HCT116 (cell line): ENCODE results near the gene ZNF630. TPM values are rescaled to one million over a fixed set of nuclear protein-coding genes. Genes with fewer than 3 reads are reported as not detected.

ENCODE experiments used
- ATAC-seq: fragments of 200-7000 bp; cut with Tn5 transposase; 2 replicates; pipeline ENCODE4 v1.9.1; 2020; ENCODE audit warnings: mild to moderate bottlenecking, moderate library complexity
- BruUV-seq: library from RNA; stranded (reverse); fragments of 400-500 nt; replicated peaks from 2 replicates; lab custom pipeline; 2021; lab: Mats Ljungman, UMichigan
- CTCF ChIA-PET: fragments of 300-600 bp; sonication (Branson Sonifier 250); formaldehyde crosslinking; loops from one replicate; lab custom pipeline; 2021; ENCODE audit warnings: antibody characterized with exemption; lab: Charles Lee
- POLR2A ChIA-PET: fragments of 300-600, 350-600 bp; sonication (Branson Sonifier 250); formaldehyde crosslinking; loops from one replicate; lab custom pipeline; 2021; ENCODE audit warnings: antibody characterized with exemption; lab: Charles Lee
- RAD21 ChIA-PET, 2 experiments: fragments of 300-600 bp; sonication (Branson Sonifier 250); formaldehyde crosslinking; loops; one replicate each; lab custom pipeline; 2023; ENCODE audit warnings: low total read pairs in 2 of 2; ENCODE audit not compliant: uncharacterized antibody in 2 of 2, unreplicated experiment in 2 of 2, low non-redundant PET in 1 of 2; lab: Charles Lee
- DNase-seq: peaks from one replicate; pipeline ENCODE4 v3.0.0-alpha.2; 2010; ENCODE audit warnings: low read depth, low spot score
- H2AFZ ChIP-seq: fragments of 200-600 bp; shearing (Covaris generic), sonication (generic); 2 replicates; pipeline ENCODE4 v1.6.1; 2017; ENCODE audit warnings: low read depth, mixed run types, mixed read lengths, antibody characterized with exemption, low read length; ENCODE audit not compliant: poor library complexity, severe bottlenecking
- H3K27ac ChIP-seq: 2 replicates; pipeline ENCODE4 v1.5.1; 2012; ENCODE audit warnings: low read depth, low read length
- H3K27me3 ChIP-seq: fragments of 200-600 bp; sonication (generic); 2 replicates; pipeline ENCODE4 v1.6.1; 2016; ENCODE audit warnings: mixed run types, low read length, mixed read lengths; ENCODE audit not compliant: insufficient read depth
- H3K36me3 ChIP-seq, 2 experiments: fragments of 200-500 bp in 1 of 2; fragments of 200-600 bp in 1 of 2; sonication (Bioruptor generic) in 1 of 2; sonication (generic) in 1 of 2; 2 replicates each; pipeline versions ENCODE4 v1.5.1 to v1.6.1; 2014 to 2016; ENCODE audit warnings: low read length in 2 of 2, inconsistent platforms in 1 of 2, mixed read lengths in 1 of 2, mixed run types in 1 of 2; ENCODE audit not compliant: insufficient read depth in 2 of 2, control insufficient read depth in 1 of 2
- H3K4me1 ChIP-seq, 2 experiments: fragments of 200-600 bp in 1 of 2; sonication (generic) in 1 of 2; 2 replicates each; pipeline versions ENCODE4 v1.5.1 to v1.6.1; 2012 to 2017; ENCODE audit warnings: low read length in 2 of 2, inconsistent platforms in 1 of 2, mild to moderate bottlenecking in 1 of 2, mixed read lengths in 1 of 2, mixed run types in 1 of 2, moderate library complexity in 1 of 2; ENCODE audit not compliant: insufficient read depth in 2 of 2, control insufficient read depth in 1 of 2
- H3K4me2 ChIP-seq: fragments of 200-600 bp; sonication (generic); 2 replicates; pipeline ENCODE4 v1.6.1; 2017; ENCODE audit warnings: mixed run types, low read length, mixed read lengths
- H3K4me3 ChIP-seq, 2 experiments: fragments of 200-600 bp in 1 of 2; sonication (generic) in 1 of 2; replicated peaks in 1 of 2; 2 replicates each; pipeline ENCODE4 v1.5.1; 2011 to 2016; ENCODE audit warnings: low read length in 2 of 2, control low read depth in 1 of 2, low read depth in 1 of 2, mild to moderate bottlenecking in 1 of 2, mixed read lengths in 1 of 2, mixed run types in 1 of 2
- H3K79me2 ChIP-seq: fragments of 200-600 bp; sonication (generic); 2 replicates; pipeline ENCODE4 v1.6.1; 2017; ENCODE audit warnings: mild to moderate bottlenecking, mixed run types, low read length, moderate library complexity, mixed read lengths; ENCODE audit not compliant: insufficient read depth
- H3K9ac ChIP-seq: fragments of 200-600 bp; sonication (generic); 2 replicates; pipeline ENCODE4 v1.6.1; 2016; ENCODE audit warnings: low read length, mixed read lengths
- H3K9me2 ChIP-seq: fragments of 200-600 bp; sonication (generic), shearing (Covaris generic); 2 replicates; pipeline ENCODE4 v1.6.1; 2017; ENCODE audit warnings: mixed run types, mild to moderate bottlenecking, moderate library complexity; ENCODE audit not compliant: insufficient read depth
- H3K9me3 ChIP-seq, 2 experiments: fragments of 200-500 bp in 1 of 2; fragments of 200-600 bp in 1 of 2; sonication (Bioruptor generic) in 1 of 2; sonication (generic) in 1 of 2; 2 replicates each; pipeline ENCODE4 v1.6.1; 2014 to 2017; ENCODE audit warnings: low read length in 2 of 2, mixed read lengths in 2 of 2, inconsistent platforms in 1 of 2, low read depth in 1 of 2, mild to moderate bottlenecking in 1 of 2, mixed run types in 1 of 2, moderate library complexity in 1 of 2; ENCODE audit not compliant: control insufficient read depth in 1 of 2, insufficient read depth in 1 of 2
- H4K20me1 ChIP-seq: fragments of 200-600 bp; sonication (generic), shearing (Covaris generic); 2 replicates; pipeline ENCODE4 v1.6.1; 2017; ENCODE audit warnings: mixed run types, mild to moderate bottlenecking, moderate library complexity; ENCODE audit not compliant: insufficient read depth
- ATF3 ChIP-seq: IDR thresholded peaks from 2 replicates; pipeline ENCODE4 v1.6.1; 2012
- CEBPB ChIP-seq: IDR thresholded peaks from 2 replicates; pipeline ENCODE4 v1.6.1; 2012; ENCODE audit warnings: low read depth
- EGR1 ChIP-seq: IDR thresholded peaks from 2 replicates; pipeline ENCODE4 v1.6.1; 2012; ENCODE audit warnings: low read depth
- FOSL1 ChIP-seq: IDR thresholded peaks from 2 replicates; pipeline ENCODE4 v1.6.1; 2012; ENCODE audit warnings: low read depth
- POLR2A ChIP-seq: IDR thresholded peaks from 2 replicates; pipeline ENCODE4 v1.7.0; 2011; ENCODE audit warnings: borderline replicate concordance; ENCODE audit not compliant: insufficient read depth, insufficient read length; ENCODE audit errors: extremely low read depth
- POLR2AphosphoS5 ChIP-seq: IDR thresholded peaks from 2 replicates; pipeline ENCODE4 v1.6.1; 2011; ENCODE audit warnings: mild to moderate bottlenecking, low read depth, low read length, moderate library complexity
- RAD21 ChIP-seq: IDR thresholded peaks from 2 replicates; pipeline ENCODE4 v1.6.1; 2012; ENCODE audit warnings: low read depth, mild to moderate bottlenecking
- ZBTB33 ChIP-seq: IDR thresholded peaks from 2 replicates; pipeline ENCODE4 v1.6.1; 2011; ENCODE audit warnings: mild to moderate bottlenecking, low read length, moderate library complexity; ENCODE audit not compliant: insufficient replicate concordance; ENCODE audit errors: extremely low read depth
- intact Hi-C: fragments of 100-400 bp; cut with micrococcal nuclease; formaldehyde crosslinking; loops from 2 replicates; pipeline ENCODE4 v1.10.0; 2022
- total RNA-seq: library from RNA; stranded (reverse); gene quantifications from one replicate; pipeline ENCODE4 v1.2.1, GENCODE V29; 2021; ENCODE audit not compliant: unreplicated experiment

The ZNF630 gene
- total RNA-seq, 1 experiment from 2014 or later: not detected

GRCh38 chrX:48058621-48059295 lies 12.7 kb downstream of the ZNF630 start:
- no peak overlapping the region for H3K9ac ChIP-seq
- H3K36me3 ChIP-seq: no peaks in the 10 kb centered on the region
- H2AFZ ChIP-seq: no peak overlapping the region
- ChIA-PET CTCF (no interaction called here), POLR2A (no interaction called here), RAD21 (no interaction called here)
- no peaks in the 10 kb centered on the region for H4K20me1 ChIP-seq
- intact Hi-C loops: no loop called here
- H3K27me3 ChIP-seq: no peaks in the 10 kb centered on the region
- no peaks in the 10 kb centered on the region for H3K9me2 ChIP-seq
- no peak for TF ChIP-seq RAD21
- TF ChIP-seq CEBPB: no peak
- no peak for TF ChIP-seq ZBTB33
- no peak for TF ChIP-seq POLR2A
- no peak for TF ChIP-seq ATF3
- TF ChIP-seq EGR1: no peak
- TF ChIP-seq POLR2AphosphoS5: no peak
- TF ChIP-seq FOSL1: no peak
- no peak overlapping the region for H3K4me3 ChIP-seq
- no peaks in the 10 kb centered on the region for H3K79me2 ChIP-seq
- H3K9me3 ChIP-seq: no peaks in the 10 kb centered on the region
- no peak for DNase-seq
- no peak overlapping the region for H3K27ac ChIP-seq
- no TSS peak for BruUV-seq
- ATAC-seq: no peak
- no peak overlapping the region for H3K4me2 ChIP-seq
- no peaks in the 10 kb centered on the region for H3K4me1 ChIP-seq
